GM19467 (cell line): ENCODE data around the gene AFG1L.
"Not testable (repeated sequence)": the region's sequence is repeated elsewhere in the genome, so short reads cannot be mapped to it uniquely, and the experiment has no call there.

Source experiments
- ATAC-seq: cut with Tn5 transposase; IDR thresholded peaks from one replicate; pipeline ENCODE4 v1.9.1; 2021; ENCODE audit warnings: mild to moderate bottlenecking, moderate library complexity; ENCODE audit not compliant: unreplicated experiment

Gene AFG1L

DNA sequence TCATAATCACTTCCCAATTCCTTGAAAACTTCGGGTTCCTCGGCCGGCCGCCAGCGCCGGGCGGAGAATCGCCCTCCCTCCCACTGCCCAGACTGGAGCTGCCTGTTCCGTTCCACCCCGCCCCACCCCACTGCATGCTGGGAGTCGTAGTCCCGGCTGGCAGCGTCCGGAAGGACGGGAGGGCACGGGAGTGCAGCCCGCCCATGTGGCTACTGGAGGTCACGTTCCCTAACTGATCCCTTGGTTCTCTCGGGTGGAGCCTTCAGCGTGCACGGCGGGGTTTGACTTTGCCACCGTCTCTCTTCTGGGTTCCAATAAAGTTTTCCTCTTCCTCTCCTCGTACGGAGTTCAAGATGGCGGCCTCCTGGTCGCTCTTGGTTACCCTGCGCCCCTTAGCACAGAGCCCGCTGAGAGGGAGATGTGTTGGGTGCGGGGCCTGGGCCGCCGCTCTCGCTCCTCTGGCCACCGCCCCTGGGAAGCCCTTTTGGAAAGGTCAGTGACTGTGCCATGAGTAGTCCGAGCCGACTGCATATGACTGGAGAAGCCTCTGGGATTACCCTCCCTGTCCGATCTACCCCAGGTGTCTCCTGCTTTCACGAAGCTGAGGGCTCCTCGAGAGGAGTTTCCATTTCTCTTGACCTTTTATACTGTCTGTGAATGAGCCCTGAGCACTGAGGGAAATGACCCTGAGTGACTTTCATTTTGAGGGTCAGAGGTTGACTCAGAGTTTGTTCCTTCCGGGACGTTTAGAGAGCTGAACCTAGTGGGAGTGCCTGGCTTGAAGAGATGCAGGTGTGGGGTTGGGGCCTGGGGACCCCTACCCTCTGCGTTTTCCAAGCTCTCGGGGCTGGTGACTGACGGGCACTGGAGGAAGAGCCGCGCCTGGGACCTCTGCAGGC is at the start of gene AFG1L:
Gene AFG1L, plus strand, starts transcription at position 328 of the 899 bp plus-strand sequence. Its CDS starts 26 bp downstream, at position 354.
- peak; percentile 83 for ATAC-seq

DNA sequence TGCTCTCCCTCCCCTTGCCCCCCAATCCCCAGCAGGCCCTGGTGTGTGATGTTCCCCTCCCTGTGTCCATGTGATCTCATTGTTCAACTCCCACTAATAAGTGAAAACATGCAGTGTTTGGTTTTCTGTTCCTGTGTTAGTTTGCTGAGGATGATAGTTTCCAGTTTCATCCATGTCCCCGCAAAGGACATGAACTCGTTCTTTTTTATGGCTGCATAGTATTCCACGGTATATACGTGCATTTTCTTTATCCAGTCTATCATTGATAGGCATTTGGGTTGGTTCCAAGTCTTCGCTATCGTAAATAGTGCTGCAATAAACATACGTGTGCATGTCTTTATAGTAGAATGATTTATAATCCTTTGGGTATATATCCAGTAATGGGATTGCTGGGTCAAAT is 49.8 kb upstream of the AFG1L start:
- ATAC-seq: not testable (repeated sequence)

DNA sequence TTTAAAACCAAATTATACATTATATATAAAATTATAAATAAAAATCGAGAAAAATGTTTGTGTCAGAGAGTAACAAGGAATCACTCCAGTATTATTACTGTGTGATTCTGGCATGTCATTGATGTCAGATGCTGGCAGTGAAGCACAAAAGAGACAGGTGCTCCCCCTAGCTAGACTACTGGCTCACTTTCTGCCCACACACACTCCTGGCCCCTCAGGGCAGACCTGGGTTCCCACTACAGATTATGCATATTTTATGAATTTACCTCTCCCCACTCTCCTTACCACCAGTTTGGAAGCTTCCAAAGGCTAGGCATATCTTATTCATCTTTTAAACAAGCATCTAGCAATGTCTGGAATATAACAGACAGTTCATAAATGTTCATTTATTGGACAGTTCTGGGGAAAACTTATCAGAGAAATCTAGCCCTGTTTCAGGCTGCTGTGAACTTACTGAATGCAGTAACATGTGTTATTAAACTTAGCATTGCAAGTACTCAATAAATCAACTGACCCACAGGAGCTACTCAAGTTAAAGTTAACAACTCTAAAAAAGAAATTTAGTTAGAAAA is 46.8 kb upstream of the AFG1L start:
- ATAC-seq: no peak

DNA sequence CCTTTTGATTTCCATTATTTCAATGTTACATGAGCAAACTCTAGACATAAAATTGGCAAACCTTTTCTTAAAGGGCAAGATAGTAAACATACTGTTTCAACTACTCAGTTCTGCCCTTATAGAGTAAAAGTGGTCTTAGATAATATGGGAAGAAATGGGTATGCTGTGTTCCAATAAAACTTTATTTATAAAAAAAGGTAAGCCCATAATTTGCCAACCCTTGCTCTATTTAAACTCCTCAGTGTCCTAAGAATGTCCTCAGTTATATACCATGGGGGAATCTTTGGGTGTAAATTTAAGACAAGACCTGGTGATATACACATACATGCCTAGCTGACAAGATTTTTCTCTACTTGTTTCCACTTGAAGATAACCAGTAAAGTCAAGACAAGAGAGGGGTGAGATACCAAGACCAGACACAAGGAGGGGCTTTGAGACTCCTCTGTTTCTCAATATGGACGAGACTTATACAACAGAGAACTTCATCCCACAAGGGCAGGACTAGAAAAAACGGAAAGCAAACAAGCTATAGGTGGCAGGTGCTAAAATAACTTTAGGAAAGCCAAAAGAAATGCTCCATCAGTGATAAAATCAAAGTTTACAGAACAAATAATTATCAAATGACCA is 44.5 kb upstream of the AFG1L start:
- ATAC-seq: no peak

DNA sequence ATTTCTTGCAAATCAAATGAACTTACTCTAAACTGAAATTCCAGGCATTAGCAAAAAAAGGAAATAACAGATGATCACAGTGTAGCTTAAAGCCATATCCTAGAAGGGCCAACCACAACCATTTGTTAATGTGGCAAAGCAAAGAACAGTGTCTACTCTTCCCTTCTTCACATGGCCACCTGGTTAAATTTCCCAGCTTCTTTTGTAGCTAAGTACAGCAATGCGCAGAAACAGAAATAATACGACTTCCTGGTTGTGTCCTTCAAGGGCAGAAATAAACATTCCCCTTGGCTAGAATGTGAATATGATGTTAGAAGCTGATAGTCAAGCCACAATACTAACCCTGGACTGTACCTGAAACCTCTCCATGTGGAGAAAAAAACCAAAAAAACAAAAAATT is 43.6 kb upstream of the AFG1L start:
- ATAC-seq: no peak

DNA sequence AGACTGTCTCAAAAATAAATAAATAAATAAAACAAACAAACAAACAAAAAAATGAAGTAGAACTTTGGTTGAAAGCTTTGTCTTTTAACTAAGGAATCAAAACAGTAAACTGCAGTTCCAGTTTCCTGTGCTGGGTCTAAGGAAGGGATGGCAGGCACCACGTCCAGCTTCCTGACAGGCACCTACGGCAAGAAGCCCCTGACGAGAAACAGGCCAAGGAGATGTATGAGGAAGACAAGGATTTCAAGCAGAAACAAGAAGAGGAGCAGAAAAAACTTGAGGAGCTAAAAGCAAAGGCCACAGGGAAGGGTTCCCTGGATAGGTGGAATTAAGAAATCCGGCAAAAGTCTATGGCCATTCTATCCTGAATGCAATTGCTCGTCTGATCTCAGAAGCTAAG is 42.8 kb upstream of the AFG1L start:
- no peak for ATAC-seq

DNA sequence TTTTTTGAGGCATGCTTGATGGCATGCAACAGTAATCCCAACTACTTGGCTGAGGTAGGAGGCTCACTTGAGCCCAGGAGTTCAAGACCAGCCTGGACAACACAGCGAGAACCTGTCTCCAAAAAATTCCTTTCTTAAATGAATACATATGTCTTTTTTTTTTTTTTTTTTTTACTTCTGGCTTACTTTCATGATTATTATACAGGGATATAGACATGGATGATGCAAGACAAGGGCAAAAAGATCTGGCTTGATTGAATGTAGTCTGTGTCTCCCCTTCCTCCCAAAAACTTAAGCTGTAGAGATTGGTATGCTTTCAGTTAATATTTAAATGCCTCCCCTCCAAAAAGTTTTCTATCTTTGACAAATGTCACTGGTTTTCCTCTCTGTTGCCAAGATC is 41.6 kb upstream of the AFG1L start:
- no peak for ATAC-seq

DNA sequence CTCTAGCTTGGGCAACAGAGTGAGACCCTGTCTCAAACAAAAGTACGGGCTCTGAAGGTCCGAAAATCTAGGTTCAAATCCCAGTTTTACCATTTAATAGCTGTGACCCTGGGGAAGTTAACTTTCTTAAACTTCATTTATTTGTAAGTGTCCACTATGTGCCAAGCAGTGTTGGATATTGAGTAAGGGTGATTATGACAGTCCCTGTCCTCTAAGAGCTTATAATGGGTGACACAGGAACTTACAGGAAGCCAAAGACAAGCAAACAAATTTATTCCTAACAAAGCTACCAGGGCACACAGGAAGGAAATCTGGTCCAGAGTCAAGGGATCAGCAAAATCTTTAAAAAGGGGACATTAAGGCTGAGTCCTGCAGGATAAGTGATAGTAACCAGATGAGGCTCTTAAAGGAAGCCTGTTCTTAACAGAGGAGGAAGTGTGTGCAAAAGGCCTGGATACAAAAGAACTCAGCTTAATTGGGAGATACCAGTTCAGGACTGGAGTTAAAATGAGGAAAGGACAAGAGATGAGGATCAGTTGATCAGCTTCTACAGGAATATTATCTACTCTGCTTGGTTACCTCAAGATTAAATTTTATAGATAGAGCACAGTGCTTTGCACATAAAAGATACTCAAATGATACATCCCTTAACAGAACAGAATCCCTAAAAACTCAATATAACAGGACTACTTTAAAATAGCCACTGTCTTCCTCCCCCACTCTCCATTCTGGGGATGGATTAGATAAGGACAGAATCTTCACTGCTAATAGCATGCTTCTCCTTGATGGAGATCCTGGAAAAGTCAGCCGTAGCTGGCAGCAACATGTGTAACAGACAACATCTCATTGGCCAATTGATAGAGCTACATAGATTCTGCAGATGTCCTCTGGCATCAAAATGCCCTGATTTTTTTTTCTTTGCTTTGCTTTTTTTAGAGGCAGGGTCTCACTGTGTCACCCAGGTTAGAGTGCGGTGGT is 40.1 kb upstream of the AFG1L start:
- ATAC-seq: no peak

DNA sequence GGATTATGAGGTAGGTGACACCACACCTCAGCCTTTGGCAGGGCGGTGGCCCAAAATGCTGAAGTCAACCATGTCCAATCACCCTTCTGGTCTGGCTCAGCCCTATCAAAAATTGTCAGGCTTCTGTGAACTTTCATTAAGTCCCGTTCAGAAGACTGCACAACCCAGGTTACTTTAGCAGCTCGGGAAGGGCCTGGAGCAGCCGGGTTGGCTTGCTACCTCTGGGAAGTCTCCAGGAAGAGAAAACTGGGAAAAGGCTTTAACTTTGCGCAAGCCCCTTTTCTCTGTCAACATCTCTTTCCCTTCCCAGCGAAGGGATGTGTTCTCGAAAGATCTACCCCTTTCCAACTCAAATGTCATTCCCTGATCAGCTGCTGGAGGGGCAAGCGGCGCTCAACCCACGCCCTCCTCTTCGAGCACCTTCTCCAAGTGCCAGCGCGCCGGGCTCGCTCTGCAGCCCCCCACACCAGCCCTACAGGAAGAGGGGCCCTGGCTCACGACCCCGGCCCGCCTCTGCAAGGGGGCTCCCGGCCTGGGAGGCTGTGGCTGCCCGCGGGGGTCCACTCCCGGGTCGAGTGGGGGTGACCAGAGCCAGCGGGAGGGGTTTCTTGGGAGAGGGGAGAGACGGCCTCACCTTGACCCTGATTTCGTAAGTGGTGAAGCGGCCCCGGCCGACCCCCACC is 34.6 kb upstream of the AFG1L start:
- ATAC-seq: no peak

DNA sequence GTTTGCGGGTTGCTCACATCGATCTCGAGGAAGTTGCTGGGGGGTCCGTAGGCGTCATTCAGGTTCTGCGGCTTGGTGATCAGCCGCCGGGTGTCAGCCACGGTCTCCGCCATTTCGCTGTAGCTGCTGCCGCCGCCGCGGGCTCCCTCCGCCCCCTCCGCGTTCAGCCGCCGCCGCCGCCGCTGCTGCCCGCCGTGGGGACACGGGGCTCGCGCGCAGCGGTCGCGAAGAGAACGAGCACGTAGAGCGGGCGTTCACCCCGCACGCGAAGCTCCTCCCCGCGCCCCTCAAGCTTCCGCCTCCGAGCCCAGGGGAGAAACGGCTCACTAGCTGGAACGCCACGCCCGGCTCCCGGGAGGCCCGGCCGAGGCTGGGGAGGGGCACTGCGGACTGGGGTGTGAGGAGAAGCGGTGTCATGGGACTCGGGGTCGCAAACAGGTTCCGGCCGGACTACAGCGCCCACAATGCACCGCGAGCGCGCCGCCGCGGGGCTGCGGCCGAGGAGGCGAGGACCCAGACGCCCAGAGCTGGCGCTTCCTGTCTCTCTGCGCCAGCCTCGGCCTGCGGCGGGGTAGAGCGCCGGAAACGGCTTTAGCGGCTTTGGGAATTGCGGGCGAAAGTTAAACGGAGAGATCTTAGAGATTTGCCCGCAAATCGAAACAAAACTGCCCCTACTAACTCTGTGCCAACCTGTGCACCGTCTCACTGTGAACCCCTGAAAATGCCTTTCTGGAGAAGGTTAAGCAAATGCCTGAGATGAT is 33.9 kb upstream of the AFG1L start, which contains the start of gene SNX3:
Gene SNX3, minus strand, starts transcription at position 232 of the 761 bp plus-strand sequence. Its CDS starts 119 bp downstream, at position 113.
- peak; percentile 87 for ATAC-seq

DNA sequence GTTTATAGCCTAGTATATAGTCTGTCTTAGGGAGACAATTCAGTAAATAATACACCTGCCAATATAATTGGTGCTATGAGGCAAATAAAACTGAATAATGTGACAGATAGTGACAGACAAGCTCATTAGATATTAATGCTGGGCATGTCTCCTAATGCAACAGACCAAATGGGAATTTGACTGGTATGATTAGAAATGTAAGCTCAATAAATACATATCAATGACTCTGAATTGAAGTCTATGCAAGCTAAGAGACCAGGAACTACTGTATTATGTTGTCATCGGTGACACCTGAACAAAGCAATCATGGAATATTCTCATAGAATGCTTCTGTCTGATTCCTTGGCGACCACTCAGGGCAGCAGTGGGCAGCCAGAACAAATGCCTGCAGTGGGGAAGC is 31.5 kb upstream of the AFG1L start:
- ATAC-seq: no peak

DNA sequence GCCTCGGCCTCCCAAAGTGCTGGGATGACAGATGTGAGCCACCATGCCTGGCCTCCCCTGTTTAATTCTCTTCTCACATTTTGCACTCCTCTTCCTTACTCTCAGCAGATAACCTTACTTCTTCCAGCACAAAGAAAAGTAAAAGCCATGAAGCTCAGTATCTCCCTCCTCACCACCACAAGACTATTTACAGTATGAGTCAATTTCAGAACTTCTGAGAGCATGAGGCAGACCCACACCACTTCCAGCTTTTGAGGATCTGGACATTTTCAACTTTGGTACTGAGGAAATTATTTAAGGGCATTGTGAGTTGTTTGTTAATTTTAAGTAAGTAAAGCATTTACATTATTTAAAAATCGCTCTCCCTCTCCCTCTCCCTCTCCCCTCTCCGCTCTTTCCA is 26.0 kb upstream of the AFG1L start:
- ATAC-seq: no peak

DNA sequence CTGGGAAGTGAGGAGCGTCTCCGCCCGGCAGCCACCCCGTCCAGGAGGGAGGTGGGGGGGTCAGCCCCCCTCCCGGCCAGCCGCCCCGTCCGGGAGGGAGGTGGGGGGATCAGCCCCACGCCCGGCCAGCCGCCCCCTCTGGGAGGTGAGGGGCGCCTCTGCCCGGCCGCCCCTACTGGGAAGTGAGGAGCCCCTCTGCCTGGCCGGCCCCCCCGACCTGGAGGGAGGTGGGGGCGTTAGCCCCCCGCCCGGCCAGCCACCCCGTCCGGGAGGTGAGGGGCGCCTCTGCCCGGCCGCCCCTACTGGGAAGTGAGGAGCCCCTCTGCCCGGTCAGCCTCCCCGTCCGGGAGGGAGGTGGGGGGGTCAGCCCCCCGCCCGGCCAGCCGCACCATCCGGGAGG is 24.9 kb upstream of the AFG1L start:
- ATAC-seq: not testable (repeated sequence)

DNA sequence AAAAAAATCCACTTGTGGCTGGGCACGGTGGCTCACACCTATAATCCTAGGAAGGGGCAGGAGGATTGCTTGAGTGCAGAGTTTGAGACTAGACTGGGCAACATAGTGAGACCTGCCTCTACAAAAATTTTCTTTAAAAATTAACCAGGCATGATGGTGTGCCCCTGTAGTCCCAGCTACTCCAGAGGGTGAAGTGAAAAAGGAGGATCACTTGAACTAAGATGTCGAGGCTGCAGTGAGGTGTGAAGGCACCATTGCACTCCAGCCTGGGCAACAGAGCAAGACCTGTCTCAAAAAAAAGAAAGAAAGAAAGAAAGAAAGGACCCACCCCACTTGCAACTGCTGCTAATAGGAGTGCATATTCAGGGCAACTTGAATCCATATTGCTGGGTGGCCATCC is 20.3 kb upstream of the AFG1L start:
- no peak for ATAC-seq

DNA sequence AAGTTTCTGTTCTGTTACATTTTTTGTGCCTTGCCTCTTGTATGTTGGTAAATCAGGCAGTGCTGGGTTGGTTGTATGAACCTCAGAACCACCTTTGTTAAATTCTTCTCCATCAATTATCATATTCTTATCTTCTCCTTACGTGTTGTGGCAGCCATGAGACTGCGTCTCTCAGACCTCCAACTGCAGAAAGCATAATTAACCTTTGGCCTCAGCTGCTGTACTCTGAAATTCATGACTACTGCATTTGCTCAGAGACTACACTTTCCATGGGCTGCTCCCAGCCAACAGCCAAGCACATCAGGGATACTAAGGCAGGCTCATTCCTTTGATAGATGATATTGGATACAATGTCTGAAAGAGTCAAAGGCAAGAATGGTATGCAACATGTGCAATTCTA is 18.9 kb upstream of the AFG1L start:
- ATAC-seq: no peak

DNA sequence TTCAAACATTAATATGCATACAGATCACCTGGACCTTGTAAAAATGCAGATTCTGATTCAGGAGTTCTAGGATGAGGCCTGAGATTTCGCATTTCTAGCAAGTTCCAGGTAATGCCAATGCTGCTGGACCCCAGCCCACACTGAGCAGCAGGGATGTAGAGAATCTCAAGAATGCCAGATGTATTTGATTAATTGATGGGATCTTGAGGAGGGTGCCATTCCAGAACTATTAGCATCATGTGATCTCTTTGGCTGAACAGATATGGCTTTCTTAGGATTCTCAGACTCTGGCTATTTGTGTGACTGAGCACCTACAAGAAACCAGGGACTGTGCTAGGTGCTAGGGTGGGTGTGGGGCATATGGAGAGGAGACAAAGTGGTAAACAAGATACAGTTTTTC is 17.6 kb upstream of the AFG1L start:
- ATAC-seq: no peak

DNA sequence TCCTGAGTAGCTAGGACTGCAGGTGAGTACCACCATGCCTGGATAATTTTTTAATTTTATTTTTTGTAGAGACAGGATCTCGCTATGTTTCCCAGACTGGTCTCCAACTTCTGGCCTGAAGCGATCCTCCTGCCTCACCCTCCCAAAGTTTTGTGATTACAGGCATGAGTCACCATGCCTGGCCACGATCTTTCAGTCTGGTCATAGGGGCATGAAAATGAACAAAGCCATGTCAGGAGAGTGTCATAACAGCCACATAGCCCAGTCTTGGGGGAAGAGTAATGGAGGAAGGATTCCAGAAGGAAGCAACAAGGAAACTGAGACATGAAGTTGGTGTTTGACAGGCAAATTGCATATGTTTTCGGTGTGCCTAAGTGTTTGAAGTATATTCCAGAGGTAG is 17.0 kb upstream of the AFG1L start:
- no peak for ATAC-seq

DNA sequence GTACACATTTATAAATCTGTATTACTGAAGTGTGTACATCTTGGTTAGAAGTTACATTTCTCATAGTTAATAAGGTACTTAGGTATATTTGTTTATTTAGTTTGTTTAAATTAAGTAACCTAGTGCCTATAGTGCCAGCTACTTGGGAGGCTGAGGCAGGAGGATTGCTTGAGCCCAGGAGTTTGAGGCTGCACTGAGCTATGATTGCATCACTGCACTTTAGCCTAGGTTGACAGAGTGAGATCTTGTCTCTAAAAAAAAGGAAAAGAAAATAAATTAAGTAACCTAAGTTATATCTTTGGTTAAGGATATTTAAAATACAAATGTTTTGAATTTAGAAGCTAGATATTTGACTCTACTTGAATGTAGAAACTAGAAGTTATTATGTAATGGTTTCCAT is 9.5 kb upstream of the AFG1L start:
- no peak for ATAC-seq

DNA sequence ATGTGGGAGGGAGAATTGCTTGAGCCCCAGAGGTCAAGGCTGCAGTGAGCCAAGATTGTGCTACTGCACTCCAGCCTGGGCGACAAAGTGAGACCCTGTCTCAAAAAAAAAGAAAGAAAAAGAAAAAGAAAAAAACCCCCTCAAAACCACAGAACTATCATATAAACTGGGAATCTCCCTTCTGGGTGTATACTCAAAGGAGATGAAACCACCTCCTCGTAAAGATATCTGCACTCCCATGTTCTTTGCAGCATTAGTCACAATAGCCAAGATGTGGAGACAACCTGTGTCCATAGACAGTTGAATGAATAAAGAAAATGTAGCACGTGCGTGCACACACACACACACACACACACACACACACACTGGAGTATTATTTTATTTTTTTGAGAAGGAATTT is 8.5 kb upstream of the AFG1L start:
- ATAC-seq: no peak
